ENCODE measurements around the gene GRIK3.
"Not testable (repeated sequence)": the region's sequence is repeated elsewhere in the genome, so short reads cannot be mapped to it uniquely, and the experiment has no call there.

GRIK3 gene

DNA sequence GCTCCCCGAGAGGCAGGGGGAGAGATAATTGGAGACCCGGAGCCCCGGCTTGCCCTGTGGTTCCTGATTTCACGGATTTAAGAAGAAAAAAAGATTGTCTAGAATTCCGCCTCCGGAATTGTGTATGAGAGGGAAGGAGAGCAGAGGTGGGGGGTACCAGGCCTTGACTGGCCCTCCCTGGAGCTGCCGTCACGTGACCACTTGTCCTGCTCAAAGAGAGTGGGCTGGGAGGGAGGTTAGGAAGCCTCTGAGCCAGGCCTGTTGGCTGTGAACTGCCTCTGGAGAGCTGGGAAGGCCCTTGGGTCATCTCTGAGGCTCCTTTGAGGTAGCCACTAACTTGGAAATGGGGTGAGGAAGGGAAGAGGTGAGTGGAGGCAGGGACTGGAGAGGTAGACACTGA lies 106.5 kb downstream of the GRIK3 start:
- no peaks in the 10 kb centered on the region for H3K4me1 ChIP-seq (ENCODE audit: control insufficient read depth, insufficient read depth, low read length)
- no peaks in the 10 kb centered on the region for H3K36me3 ChIP-seq (ENCODE audit: control insufficient read depth, insufficient read depth, low read length)
- H3K27ac ChIP-seq (ENCODE audit: insufficient read depth, low read depth, low read length, poor library complexity, severe bottlenecking), result no peak overlapping the region
- no peak overlapping the region for H3K4me3 ChIP-seq (ENCODE audit: insufficient read depth, low read depth, low read length)
- no peaks in the 10 kb centered on the region for H3K27me3 ChIP-seq (ENCODE audit: control insufficient read depth, insufficient read depth, low read length, poor library complexity, severe bottlenecking)
- H3K9me3 ChIP-seq (ENCODE audit: control insufficient read depth, low read length), result no peaks in the 10 kb centered on the region
- 84 to 87% methylated on average over 8 of the region's 8 CpGs for WGBS, 2 experiments

DNA sequence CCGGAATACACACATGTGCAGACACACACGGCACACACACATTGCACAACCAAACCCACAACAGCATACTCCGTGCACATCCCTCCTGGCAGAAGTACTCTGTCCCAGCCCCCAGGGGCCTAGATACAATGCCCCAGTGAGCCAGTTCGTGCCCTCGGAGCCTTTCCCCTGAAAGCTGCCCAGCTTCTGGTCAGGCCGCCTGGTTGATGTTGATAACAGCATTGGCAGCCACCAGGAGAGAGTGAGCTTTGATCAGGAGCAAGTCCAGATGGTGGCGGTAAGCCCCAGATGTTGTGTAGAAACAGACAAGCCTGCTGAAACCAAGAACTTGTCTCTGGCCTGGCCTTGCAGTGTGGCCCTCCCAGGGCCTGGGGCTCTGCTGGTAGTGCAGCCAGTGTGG lies 109.1 kb downstream of the GRIK3 start:
- WGBS, 2 experiments, result 92 to 93% methylated on average over 7 of the region's 7 CpGs
- no peaks in the 10 kb centered on the region for H3K4me1 ChIP-seq (ENCODE audit: control insufficient read depth, insufficient read depth, low read length)
- H3K9me3 ChIP-seq (ENCODE audit: control insufficient read depth, low read length), result no peaks in the 10 kb centered on the region
- no peak overlapping the region for H3K27ac ChIP-seq (ENCODE audit: insufficient read depth, low read depth, low read length, poor library complexity, severe bottlenecking)
- H3K4me3 ChIP-seq (ENCODE audit: insufficient read depth, low read depth, low read length), result no peak overlapping the region
- H3K36me3 ChIP-seq (ENCODE audit: control insufficient read depth, insufficient read depth, low read length), result no peaks in the 10 kb centered on the region
- no peaks in the 10 kb centered on the region for H3K27me3 ChIP-seq (ENCODE audit: control insufficient read depth, insufficient read depth, low read length, poor library complexity, severe bottlenecking)

DNA sequence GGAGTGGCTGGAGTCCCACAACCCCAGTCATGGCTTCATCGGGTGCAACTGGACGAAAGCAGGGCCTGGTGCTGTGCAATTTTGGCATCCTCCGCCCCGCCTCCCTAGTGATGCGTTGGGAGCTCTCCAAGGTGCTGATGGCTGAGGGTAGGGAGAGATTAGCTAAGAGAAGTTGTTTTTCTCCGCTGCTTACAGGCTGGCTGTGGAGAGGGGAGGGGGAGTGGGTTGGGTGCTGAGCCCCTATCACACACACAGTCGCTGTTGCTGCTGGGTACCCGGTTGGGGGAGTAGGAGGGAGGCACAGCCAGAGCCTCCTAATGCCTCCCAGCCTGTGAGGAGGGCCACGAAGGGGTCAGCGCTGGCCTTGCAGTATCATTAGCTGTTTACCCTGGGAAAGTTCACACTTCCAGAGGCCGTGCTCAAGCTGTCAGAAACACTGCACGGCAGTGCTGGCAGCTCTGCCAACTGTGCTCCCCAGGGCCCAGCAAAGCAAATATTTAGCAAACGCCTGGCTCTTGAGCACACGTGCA lies 110.0 kb downstream of the GRIK3 start:
- no peak overlapping the region for H3K4me3 ChIP-seq (ENCODE audit: insufficient read depth, low read depth, low read length)
- no peaks in the 10 kb centered on the region for H3K27me3 ChIP-seq (ENCODE audit: control insufficient read depth, insufficient read depth, low read length, poor library complexity, severe bottlenecking)
- H3K27ac ChIP-seq (ENCODE audit: insufficient read depth, low read depth, low read length, poor library complexity, severe bottlenecking), result no peak overlapping the region
- H3K4me1 ChIP-seq (ENCODE audit: control insufficient read depth, insufficient read depth, low read length), result no peaks in the 10 kb centered on the region
- WGBS, 2 experiments, result 31 to 32% methylated on average over 14 of the region's 14 CpGs
- H3K9me3 ChIP-seq (ENCODE audit: control insufficient read depth, low read length), result no peaks in the 10 kb centered on the region
- no peaks in the 10 kb centered on the region for H3K36me3 ChIP-seq (ENCODE audit: control insufficient read depth, insufficient read depth, low read length)

DNA sequence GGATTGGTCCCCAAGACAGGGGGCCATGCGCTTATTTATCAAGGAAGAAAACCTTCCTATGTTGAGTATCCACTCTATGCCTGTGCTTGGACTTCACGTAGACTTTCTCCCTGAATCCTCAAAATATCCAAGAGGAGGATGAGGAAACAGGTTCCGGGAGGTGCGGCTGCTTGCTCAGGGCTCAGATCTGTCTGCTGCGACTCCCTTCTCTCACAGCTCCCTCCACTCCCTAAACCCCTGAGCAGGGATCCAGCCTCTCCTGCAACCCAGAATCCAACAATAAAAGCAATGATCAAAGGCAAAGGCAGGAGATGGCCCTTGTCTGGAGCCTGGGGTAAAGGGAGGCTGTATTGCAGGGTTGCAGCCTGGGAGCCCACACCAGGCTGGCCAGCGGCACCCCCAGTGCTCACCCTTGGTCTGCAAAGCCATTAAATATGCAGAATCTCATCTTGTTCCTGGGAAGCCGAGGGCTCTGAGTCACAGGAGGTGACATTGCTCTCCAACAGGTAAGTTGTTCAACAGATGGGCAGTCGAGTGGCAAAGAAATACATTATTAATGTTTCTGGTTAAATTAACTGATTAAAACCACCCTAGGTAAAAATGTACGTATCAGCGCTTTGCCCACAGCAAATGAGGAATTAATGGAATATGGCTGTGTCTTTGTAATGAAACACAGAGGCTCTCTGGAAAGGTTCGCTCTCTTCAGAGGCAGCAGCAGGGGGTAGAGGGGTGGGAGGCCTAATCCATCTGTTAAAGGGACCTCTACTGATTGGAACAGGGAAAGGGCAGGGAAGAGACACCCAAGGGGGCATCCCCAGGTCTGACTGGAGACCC lies 111.5 kb downstream of the GRIK3 start:
- Histone ChIP-seq H3K9me3 (ENCODE audit: control insufficient read depth, low read length) (no peaks in the 10 kb centered on the region), H3K36me3 (ENCODE audit: control insufficient read depth, insufficient read depth, low read length) (no peaks in the 10 kb centered on the region), H3K4me1 (ENCODE audit: control insufficient read depth, insufficient read depth, low read length) (no peaks in the 10 kb centered on the region), H3K27ac (ENCODE audit: insufficient read depth, low read depth, low read length, poor library complexity, severe bottlenecking) (no peak overlapping the region), H3K27me3 (ENCODE audit: control insufficient read depth, insufficient read depth, low read length, poor library complexity, severe bottlenecking) (no peaks in the 10 kb centered on the region), H3K4me3 (ENCODE audit: insufficient read depth, low read depth, low read length) (no peak overlapping the region)
- 59 to 64% methylated on average over 11 of the region's 11 CpGs for WGBS, 2 experiments

DNA sequence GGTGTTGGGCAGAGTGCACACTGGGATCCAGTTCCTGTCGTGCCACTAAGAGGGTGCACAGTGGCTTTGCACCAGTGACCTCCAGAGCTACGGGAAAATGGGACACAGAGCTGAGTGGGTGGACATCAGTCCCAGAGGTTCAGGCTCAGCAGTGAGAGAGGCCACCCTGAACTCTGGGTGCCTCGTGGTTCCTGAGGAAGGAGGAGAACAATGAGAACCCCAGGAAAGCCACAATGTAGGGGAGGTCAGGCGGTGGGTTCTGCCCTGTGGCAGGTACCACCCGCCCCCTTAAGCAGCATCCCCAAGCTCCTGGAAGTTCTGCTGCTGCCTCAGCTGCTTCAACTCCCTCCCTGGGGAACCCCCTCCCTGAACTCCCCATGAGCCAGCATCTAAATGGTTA lies 112.2 kb downstream of the GRIK3 start:
- Histone ChIP-seq H3K4me3 (ENCODE audit: insufficient read depth, low read depth, low read length) (no peak overlapping the region), H3K4me1 (ENCODE audit: control insufficient read depth, insufficient read depth, low read length) (no peaks in the 10 kb centered on the region), H3K9me3 (ENCODE audit: control insufficient read depth, low read length) (no peaks in the 10 kb centered on the region), H3K27me3 (ENCODE audit: control insufficient read depth, insufficient read depth, low read length, poor library complexity, severe bottlenecking) (no peaks in the 10 kb centered on the region), H3K36me3 (ENCODE audit: control insufficient read depth, insufficient read depth, low read length) (no peaks in the 10 kb centered on the region), H3K27ac (ENCODE audit: insufficient read depth, low read depth, low read length, poor library complexity, severe bottlenecking) (no peak overlapping the region)
- WGBS, 2 experiments, result 83 to 88% methylated on average over 5 of the region's 5 CpGs

DNA sequence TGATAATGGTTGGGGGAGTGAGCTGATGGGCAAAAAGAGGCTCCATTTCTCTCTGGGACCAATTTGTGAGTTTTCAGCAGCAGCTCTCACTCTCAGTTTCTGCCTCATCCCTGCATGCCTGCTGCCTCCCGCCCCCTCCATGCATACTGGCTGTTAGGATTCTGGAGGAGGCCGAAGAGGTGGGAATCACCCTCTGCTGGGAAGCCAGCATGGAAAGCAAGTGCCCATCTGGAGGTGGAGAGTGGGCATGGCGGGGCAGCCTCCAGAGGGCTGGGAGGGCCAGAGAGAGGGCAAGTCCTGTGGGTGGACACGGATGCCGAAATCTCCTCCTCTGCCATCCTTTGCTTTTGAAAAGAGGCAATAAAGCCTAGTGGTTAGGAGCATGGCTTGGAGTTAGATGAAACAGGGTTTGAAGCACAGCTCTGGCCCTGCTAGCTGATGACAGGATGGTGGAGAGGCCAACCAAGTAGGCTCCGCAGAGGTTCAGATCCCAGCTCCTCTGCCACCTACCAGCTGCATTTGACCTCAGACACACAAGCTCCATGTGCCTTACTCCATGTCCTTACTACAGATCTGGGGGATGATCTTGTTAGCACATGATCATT lies 113.4 kb downstream of the GRIK3 start:
- H3K27ac ChIP-seq (ENCODE audit: insufficient read depth, low read depth, low read length, poor library complexity, severe bottlenecking), result no peak overlapping the region
- no peaks in the 10 kb centered on the region for H3K27me3 ChIP-seq (ENCODE audit: control insufficient read depth, insufficient read depth, low read length, poor library complexity, severe bottlenecking)
- H3K4me3 ChIP-seq (ENCODE audit: insufficient read depth, low read depth, low read length), result no peak overlapping the region
- no peaks in the 10 kb centered on the region for H3K9me3 ChIP-seq (ENCODE audit: control insufficient read depth, low read length)
- H3K4me1 ChIP-seq (ENCODE audit: control insufficient read depth, insufficient read depth, low read length), result no peaks in the 10 kb centered on the region
- no peaks in the 10 kb centered on the region for H3K36me3 ChIP-seq (ENCODE audit: control insufficient read depth, insufficient read depth, low read length)
- WGBS, 2 experiments, result 89 to 95% methylated on average over 6 of the region's 6 CpGs

DNA sequence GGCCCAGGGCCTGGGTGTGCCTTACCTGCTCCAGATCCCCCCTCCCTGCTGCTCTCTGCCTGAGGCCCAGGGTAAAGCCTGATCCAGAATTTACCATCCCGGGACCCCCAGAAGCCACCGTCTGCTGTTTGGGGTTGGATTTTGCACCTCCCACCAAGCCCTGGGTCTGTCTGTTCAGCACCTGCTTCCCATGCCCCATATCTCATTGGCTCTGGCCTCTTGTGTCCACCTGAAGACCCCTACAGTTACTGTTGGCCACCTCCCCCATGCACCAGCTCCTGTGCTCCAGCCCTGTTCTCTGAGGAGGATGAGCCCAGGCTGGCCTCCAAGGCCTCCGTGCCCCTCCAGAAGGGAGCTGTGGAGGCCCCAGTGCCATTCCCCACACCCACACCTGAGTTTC lies 113.9 kb downstream of the GRIK3 start:
- 97 to 98% methylated on average over 3 of the region's 3 CpGs for WGBS, 2 experiments
- H3K36me3 ChIP-seq (ENCODE audit: control insufficient read depth, insufficient read depth, low read length), result no peaks in the 10 kb centered on the region
- no peak overlapping the region for H3K27ac ChIP-seq (ENCODE audit: insufficient read depth, low read depth, low read length, poor library complexity, severe bottlenecking)

DNA sequence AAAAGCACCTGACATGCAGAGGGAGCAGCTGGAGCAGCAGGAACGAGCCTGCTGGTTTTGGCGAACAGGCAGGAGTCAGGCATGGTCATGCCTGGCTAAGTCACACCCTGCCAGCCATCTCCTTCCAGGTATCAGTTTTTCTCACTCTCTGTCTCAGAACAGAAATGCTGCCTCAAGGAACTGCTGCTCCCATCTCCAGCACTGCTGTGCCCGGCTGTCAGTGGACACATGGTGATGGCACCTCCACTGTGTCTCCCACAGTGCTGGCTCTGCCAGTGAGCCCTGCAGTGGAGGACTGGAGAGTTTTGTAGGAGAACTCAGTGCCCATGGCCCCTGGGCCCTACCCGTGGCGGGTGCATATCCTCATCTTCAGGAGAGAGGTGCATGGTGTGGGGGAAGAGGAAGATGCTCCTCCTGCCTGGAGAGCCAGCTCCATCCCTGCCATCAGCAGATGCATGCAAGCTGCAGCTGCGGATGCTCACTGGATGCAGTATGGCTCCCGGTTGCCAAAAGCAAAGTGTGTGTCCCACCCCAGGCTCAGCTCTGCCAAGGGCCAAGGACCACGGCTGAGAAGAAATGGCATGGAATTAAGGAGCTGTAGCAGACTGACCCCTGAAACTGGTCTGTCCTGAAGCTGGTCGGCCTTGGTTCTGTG lies 114.7 kb downstream of the GRIK3 start:
- Histone ChIP-seq H3K4me3 (ENCODE audit: insufficient read depth, low read depth, low read length) (no peak overlapping the region), H3K4me1 (ENCODE audit: control insufficient read depth, insufficient read depth, low read length) (no peaks in the 10 kb centered on the region), H3K36me3 (ENCODE audit: control insufficient read depth, insufficient read depth, low read length) (no peaks in the 10 kb centered on the region), H3K27me3 (ENCODE audit: control insufficient read depth, insufficient read depth, low read length, poor library complexity, severe bottlenecking) (no peaks in the 10 kb centered on the region), H3K27ac (ENCODE audit: insufficient read depth, low read depth, low read length, poor library complexity, severe bottlenecking) (no peak overlapping the region), H3K9me3 (ENCODE audit: control insufficient read depth, low read length) (no peaks in the 10 kb centered on the region)
- WGBS, 2 experiments, result 89 to 91% methylated on average over 9 of the region's 9 CpGs

More for the DNA sequence above, 113.9 kb downstream of the GRIK3 start:
- H3K4me3 ChIP-seq (ENCODE audit: insufficient read depth, low read depth, low read length), result no peak overlapping the region
- no peaks in the 10 kb centered on the region for H3K27me3 ChIP-seq (ENCODE audit: control insufficient read depth, insufficient read depth, low read length, poor library complexity, severe bottlenecking)
- H3K9me3 ChIP-seq (ENCODE audit: control insufficient read depth, low read length), result no peaks in the 10 kb centered on the region
- no peaks in the 10 kb centered on the region for H3K4me1 ChIP-seq (ENCODE audit: control insufficient read depth, insufficient read depth, low read length)

DNA sequence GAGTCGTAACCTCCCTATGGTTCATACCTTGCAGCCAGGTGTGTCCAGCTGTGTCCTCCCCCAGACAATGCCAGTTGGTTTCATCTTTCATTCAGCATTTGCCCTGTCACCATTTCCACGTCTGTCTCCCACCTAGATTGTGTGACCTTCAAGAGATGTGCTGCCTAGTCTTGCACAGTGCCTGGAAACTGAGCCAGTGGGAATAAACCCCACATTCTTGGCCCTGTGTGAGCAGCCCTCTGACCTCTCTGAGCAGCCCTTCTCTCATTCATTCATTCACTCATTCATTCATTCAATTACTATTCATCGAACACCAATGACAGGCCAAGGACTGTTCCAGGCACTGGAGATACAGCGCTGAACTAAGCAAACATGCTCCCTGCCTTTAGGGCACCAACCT lies 115.7 kb downstream of the GRIK3 start:
- Histone ChIP-seq H3K27me3 (ENCODE audit: control insufficient read depth, insufficient read depth, low read length, poor library complexity, severe bottlenecking) (no peaks in the 10 kb centered on the region), H3K27ac (ENCODE audit: insufficient read depth, low read depth, low read length, poor library complexity, severe bottlenecking) (no peak overlapping the region), H3K4me1 (ENCODE audit: control insufficient read depth, insufficient read depth, low read length) (peaks cover 4% of the 10 kb centered on the region), H3K36me3 (ENCODE audit: control insufficient read depth, insufficient read depth, low read length) (no peaks in the 10 kb centered on the region), H3K4me3 (ENCODE audit: insufficient read depth, low read depth, low read length) (no peak overlapping the region), H3K9me3 (ENCODE audit: control insufficient read depth, low read length) (no peaks in the 10 kb centered on the region)
- 94 to 97% methylated on average over 4 of the region's 4 CpGs for WGBS, 2 experiments

DNA sequence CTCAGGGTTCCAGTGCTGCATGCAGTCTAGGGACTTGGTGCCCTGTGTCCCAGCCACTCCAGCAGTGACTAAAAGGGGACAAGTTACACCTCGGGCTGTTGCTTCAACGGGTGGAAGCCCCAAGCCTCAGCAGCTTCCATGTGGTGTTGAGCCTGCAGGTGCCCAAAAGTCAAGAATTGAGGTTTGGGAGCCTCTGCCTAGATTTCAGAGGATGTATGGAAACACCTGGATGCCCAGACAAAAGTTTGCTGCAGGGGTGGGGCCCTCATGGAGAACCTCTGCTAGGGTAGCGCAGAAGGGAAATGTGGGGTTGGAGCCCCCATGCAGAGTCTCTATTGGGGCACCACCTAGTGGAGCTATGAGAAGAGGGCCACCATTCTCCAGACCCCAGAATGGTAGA lies 117.8 kb downstream of the GRIK3 start:
- WGBS, 2 experiments, result 93% methylated on average over 3 of the region's 3 CpGs
- H3K9me3 ChIP-seq (ENCODE audit: control insufficient read depth, low read length); H3K27ac ChIP-seq (ENCODE audit: insufficient read depth, low read depth, low read length, poor library complexity, severe bottlenecking); H3K27me3 ChIP-seq (ENCODE audit: control insufficient read depth, insufficient read depth, low read length, poor library complexity, severe bottlenecking); H3K36me3 ChIP-seq (ENCODE audit: control insufficient read depth, insufficient read depth, low read length); H3K4me3 ChIP-seq (ENCODE audit: insufficient read depth, low read depth, low read length): not testable (repeated sequence)
- H3K4me1 ChIP-seq (ENCODE audit: control insufficient read depth, insufficient read depth, low read length), result peaks cover 25% of the 10 kb centered on the region

All from ectodermal cell (in vitro differentiated cells).